Hepatocyte (in vitro differentiated cells): ENCODE results near the gene STX1B. TPM values are rescaled to one million over a fixed set of nuclear protein-coding genes. Genes with fewer than 3 reads are reported as not detected.

ENCODE experiments used
- DNase-seq: peaks from one replicate; pipeline ENCODE4 v3.0.0-alpha.2; 2016; ENCODE audit warnings: low spot score
- H2AFZ ChIP-seq: fragments of 200-600 bp; sonication (generic); 2 replicates; pipeline ENCODE4 v1.6.0; 2016; ENCODE audit warnings: antibody characterized with exemption, mild to moderate bottlenecking
- H3K27ac ChIP-seq: fragments of 200-600 bp; sonication (generic); 2 replicates; pipeline ENCODE4 v1.5.1; 2016; ENCODE audit warnings: mild to moderate bottlenecking
- H3K27me3 ChIP-seq: fragments of 200-600 bp; sonication (generic); 2 replicates; pipeline ENCODE4 v1.6.1; 2016
- H3K36me3 ChIP-seq: fragments of 200-600 bp; sonication (generic); replicated peaks from 2 replicates; pipeline ENCODE4 v1.5.1; 2016; ENCODE audit warnings: low read depth; ENCODE audit not compliant: insufficient read depth
- H3K4me1 ChIP-seq: fragments of 200-600 bp; sonication (generic); 2 replicates; pipeline ENCODE4 v1.5.1; 2016; ENCODE audit warnings: mild to moderate bottlenecking, moderate library complexity; ENCODE audit not compliant: insufficient read depth
- H3K4me2 ChIP-seq: fragments of 200-600 bp; sonication (generic); 2 replicates; pipeline ENCODE4 v1.6.0; 2016
- H3K4me3 ChIP-seq: fragments of 200-600 bp; sonication (generic); 2 replicates; pipeline ENCODE4 v1.5.1; 2016; ENCODE audit warnings: mild to moderate bottlenecking
- H3K79me2 ChIP-seq: fragments of 200-600 bp; sonication (generic); 2 replicates; pipeline ENCODE4 v1.6.0; 2017; ENCODE audit warnings: mild to moderate bottlenecking
- H3K9me2 ChIP-seq: fragments of 200-600 bp; sonication (generic); replicated peaks from 2 replicates; pipeline ENCODE4 v1.6.0; 2017; ENCODE audit warnings: mild to moderate bottlenecking; ENCODE audit not compliant: insufficient read depth
- H3K9me3 ChIP-seq: fragments of 200-600 bp; sonication (generic); 2 replicates; pipeline ENCODE4 v1.5.1; 2016; ENCODE audit warnings: low read depth, mild to moderate bottlenecking
- H4K20me1 ChIP-seq: fragments of 200-600 bp; sonication (generic); 2 replicates; pipeline ENCODE4 v1.6.0; 2016; ENCODE audit warnings: mild to moderate bottlenecking; ENCODE audit not compliant: insufficient read depth, poor library complexity, severe bottlenecking
- EZH2 ChIP-seq: fragments of 200-600 bp; sonication (generic); IDR thresholded peaks from 2 replicates; pipeline ENCODE4 v1.6.1; 2016; ENCODE audit warnings: antibody characterized with exemption, mild to moderate bottlenecking, borderline replicate concordance
- EZH2phosphoT487 ChIP-seq: fragments of 200-600 bp; sonication (generic); IDR thresholded peaks from one replicate; pipeline ENCODE4 v1.6.1; 2018; ENCODE audit warnings: antibody characterized with exemption, mild to moderate bottlenecking, low read depth, moderate library complexity; ENCODE audit not compliant: unreplicated experiment, severe bottlenecking
- WGBS: methylation state at CpG from one replicate; pipeline ENCODE4 v1.1.6; 2016; ENCODE audit warnings: low lambda C conversion rate; ENCODE audit errors: missing lambda C conversion rate; 5-methylcytosine and 5-hydroxymethylcytosine counted together
- polyA plus RNA-seq: library from polyadenylated mRNA; unstranded; fragments of >200 nt; fragmentation: Nextera tagmentation; extraction: Ambion mirVana; gene quantifications from 2 replicates; pipeline ENCODE4 v1.2.1, GENCODE V29; 2016
- total RNA-seq: library from RNA; depleted of rRNA; stranded (reverse); fragments of >200 nt; gene quantifications from 2 replicates; pipeline ENCODE4 v1.2.3, GENCODE V29; 2014
- TF ChIP-seq, protein P1 (sequence below): fragments of 200-600 bp; sonication (generic); IDR thresholded peaks from 2 replicates; pipeline ENCODE4 v1.5.1; 2016; ENCODE audit warnings: antibody characterized with exemption, mild to moderate bottlenecking; ENCODE audit not compliant: poor library complexity

The STX1B gene
- total and polyA plus RNA-seq, 2 experiments from 2014 or later, result 0.87 to 2.7 TPM

DNA sequence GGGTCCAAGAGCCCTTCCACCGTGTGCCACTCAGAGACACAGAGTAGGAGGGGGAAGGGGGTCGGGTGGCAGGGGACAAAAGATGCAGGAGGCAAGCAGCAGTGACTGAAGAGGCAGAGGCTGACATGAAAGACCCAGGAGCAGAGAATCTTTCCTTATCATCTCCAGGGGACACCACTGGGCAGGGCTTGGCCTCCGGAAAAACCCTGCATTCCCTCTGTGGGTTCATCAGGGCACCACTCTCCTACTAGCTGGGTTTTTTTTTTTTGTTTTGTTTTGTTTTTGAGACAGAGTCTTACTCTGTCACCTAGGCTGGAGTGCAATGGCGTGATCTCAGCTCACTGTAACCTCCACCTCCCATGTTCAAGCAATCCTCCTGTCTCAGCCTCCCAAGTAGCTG is 20.8 kb upstream of the STX1B start:
- WGBS, result 75% methylated on average over 4 of the region's 4 CpGs

DNA sequence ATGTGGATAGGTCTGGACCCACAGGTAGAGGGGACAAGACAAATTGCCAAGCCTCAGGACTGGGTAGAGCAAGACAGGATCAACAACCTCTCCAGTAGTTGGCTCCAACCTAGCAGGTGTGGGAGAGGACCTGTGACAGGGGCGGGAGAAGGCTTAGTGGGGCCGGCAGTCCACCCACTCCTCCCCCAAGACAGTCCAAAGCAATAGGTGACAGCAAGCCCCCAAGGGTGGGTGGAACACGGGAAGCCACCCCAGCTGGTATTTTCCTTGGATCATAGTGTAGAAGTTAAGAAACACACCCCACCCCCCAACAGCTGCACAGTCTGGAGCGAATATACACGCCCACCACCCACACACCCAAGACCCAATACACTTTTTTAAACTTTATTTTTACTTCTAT is 18.8 kb upstream of the STX1B start:
- Histone ChIP-seq H3K79me2 (no peaks in the 10 kb centered on the region), H4K20me1 (peaks cover under 1% of the 10 kb centered on the region), H3K27ac (no peak overlapping the region), H3K9me2 (no peaks in the 10 kb centered on the region), H3K4me3 (no peak overlapping the region), H3K36me3 (no peaks in the 10 kb centered on the region), H2AFZ (no peak overlapping the region), H3K9me3 (no peaks in the 10 kb centered on the region), H3K4me2 (no peak overlapping the region), H3K27me3 (no peaks in the 10 kb centered on the region), H3K4me1 (no peaks in the 10 kb centered on the region)
- TF ChIP-seq, protein P1, sequence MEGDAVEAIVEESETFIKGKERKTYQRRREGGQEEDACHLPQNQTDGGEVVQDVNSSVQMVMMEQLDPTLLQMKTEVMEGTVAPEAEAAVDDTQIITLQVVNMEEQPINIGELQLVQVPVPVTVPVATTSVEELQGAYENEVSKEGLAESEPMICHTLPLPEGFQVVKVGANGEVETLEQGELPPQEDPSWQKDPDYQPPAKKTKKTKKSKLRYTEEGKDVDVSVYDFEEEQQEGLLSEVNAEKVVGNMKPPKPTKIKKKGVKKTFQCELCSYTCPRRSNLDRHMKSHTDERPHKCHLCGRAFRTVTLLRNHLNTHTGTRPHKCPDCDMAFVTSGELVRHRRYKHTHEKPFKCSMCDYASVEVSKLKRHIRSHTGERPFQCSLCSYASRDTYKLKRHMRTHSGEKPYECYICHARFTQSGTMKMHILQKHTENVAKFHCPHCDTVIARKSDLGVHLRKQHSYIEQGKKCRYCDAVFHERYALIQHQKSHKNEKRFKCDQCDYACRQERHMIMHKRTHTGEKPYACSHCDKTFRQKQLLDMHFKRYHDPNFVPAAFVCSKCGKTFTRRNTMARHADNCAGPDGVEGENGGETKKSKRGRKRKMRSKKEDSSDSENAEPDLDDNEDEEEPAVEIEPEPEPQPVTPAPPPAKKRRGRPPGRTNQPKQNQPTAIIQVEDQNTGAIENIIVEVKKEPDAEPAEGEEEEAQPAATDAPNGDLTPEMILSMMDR, result no peak
- TF ChIP-seq EZH2 (no peak), EZH2phosphoT487 (no peak)
- 92% methylated on average over 5 of the region's 5 CpGs for WGBS
- no peak for DNase-seq

More for the DNA sequence above, 20.8 kb upstream of the STX1B start:
- no peaks in the 10 kb centered on the region for H3K9me3 ChIP-seq
- H3K27me3 ChIP-seq, result no peaks in the 10 kb centered on the region
- no peak overlapping the region for H2AFZ ChIP-seq
- H3K4me3 ChIP-seq, result no peak overlapping the region
- H3K36me3 ChIP-seq, result no peaks in the 10 kb centered on the region
- TF ChIP-seq EZH2 (no peak), EZH2phosphoT487 (no peak)
- TF ChIP-seq, protein P1, result no peak
- H4K20me1 ChIP-seq, result peaks cover 7% of the 10 kb centered on the region
- peaks cover 13% of the 10 kb centered on the region for H3K79me2 ChIP-seq
- no peaks in the 10 kb centered on the region for H3K4me1 ChIP-seq
- no peak overlapping the region for H3K27ac ChIP-seq
- no peak overlapping the region for H3K4me2 ChIP-seq
- H3K9me2 ChIP-seq, result no peaks in the 10 kb centered on the region
- no peak for DNase-seq

DNA sequence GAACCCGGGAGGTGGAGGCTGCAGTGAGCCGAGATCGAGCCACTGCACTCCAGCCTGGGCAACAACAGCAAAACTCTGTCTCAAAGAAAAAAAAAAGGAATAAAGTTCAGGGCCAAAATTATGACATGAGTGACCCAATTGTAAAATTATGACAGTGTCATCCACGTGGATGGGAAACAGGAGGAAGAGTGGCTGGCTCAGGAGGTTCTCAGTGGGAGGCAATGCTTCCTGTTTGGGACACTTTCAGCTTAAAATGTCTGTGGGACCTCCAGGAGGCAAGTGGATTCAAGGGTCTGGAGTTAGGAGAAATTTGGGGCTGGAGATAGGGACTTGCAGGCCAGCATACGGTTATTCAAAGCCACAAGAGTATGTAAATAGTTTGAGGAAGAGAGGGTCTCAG is 14.9 kb upstream of the STX1B start:
- H3K4me3 ChIP-seq, result no peak overlapping the region
- TF ChIP-seq, protein P1, result no peak
- TF ChIP-seq EZH2, result no peak
- TF ChIP-seq EZH2phosphoT487, result no peak
- no peaks in the 10 kb centered on the region for H3K79me2 ChIP-seq
- H3K27ac ChIP-seq, result no peak overlapping the region
- H2AFZ ChIP-seq, result no peak overlapping the region
- no peaks in the 10 kb centered on the region for H3K9me2 ChIP-seq
- no peaks in the 10 kb centered on the region for H3K9me3 ChIP-seq
- DNase-seq, result no peak
- H3K4me2 ChIP-seq, result no peak overlapping the region
- no peaks in the 10 kb centered on the region for H3K27me3 ChIP-seq
- no peaks in the 10 kb centered on the region for H3K4me1 ChIP-seq
- WGBS, result 86% methylated on average over 5 of the region's 5 CpGs
- H3K36me3 ChIP-seq, result no peaks in the 10 kb centered on the region
- H4K20me1 ChIP-seq, result no peaks in the 10 kb centered on the region

DNA sequence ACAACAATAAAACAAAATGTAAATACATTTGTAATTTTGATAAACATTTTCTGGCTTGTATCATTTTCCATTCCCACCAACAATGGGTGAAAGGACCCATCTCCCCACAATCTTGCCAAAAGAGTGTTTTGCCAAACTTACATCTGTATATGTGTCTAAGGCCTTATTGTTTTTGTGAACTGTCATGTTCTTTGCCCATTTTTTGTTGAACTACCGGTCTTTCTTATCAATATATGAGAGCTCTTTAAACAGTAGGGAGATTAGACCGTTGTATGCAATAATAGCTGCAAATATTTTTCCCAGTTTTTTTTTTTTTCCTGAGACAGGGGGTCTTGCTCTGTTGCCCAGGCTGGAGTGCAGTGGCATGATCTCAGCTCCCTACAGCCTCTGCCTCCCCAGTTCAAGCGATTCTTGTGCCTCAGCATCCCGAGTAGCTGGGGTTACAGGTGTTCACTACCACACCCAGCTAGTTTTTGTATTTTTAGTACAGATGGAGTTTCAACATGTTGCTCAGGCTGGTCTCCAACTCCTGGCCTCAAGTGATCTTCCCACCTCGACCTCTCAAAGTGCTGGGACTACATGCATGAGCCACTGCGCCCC is 13.3 kb upstream of the STX1B start:
- Histone ChIP-seq H3K4me3 (no peak overlapping the region), H3K4me1 (no peaks in the 10 kb centered on the region), H3K9me3 (no peaks in the 10 kb centered on the region), H2AFZ (no peak overlapping the region), H3K36me3 (no peaks in the 10 kb centered on the region), H3K9me2 (no peaks in the 10 kb centered on the region), H3K79me2 (no peaks in the 10 kb centered on the region), H4K20me1 (no peaks in the 10 kb centered on the region), H3K27me3 (no peaks in the 10 kb centered on the region), H3K4me2 (no peak overlapping the region), H3K27ac (no peak overlapping the region)
- WGBS, result 74% methylated on average over 6 of the region's 6 CpGs
- TF ChIP-seq EZH2phosphoT487 (no peak), EZH2 (no peak)
- TF ChIP-seq, protein P1, result no peak
- DNase-seq, result no peak
